ENCODE data around the gene NLRC5. TPM values are rescaled to one million over a fixed set of nuclear protein-coding genes. Genes with fewer than 3 reads are reported as not detected.

NLRC5 gene
- total and polyA plus RNA-seq, 4 donors, result 23.9 to 46.4 (median 31.1) TPM

- H3K4me3 ChIP-seq, result no peak overlapping the region
- no peak for ATAC-seq (ENCODE audit: insufficient read depth, low FRiP score)
- DNase-seq, result no peak
- 96% methylated on average over 5 of the region's 5 CpGs for WGBS, 2 donors
- H3K4me1 ChIP-seq (ENCODE audit: control insufficient read depth in 5 of 5, insufficient read depth in 5 of 5, low read length in 5 of 5), result peaks cover 0 to 19% (median 5%) of the 10 kb centered on the region in 5 donors
- no peaks in the 10 kb centered on the region for H3K9me3 ChIP-seq (ENCODE audit: control insufficient read depth in 4 of 4, insufficient read depth in 3 of 4, low read length in 3 of 4)
- no peak overlapping the region for H3K27ac ChIP-seq (ENCODE audit: low read depth in 1 of 2, low read length in 1 of 2)
- no peak overlapping the region for H3K9ac ChIP-seq (ENCODE audit: insufficient read depth in 1 of 2, low read length in 2 of 2)
- no peak for TF ChIP-seq CTCF (IDR thresholded peaks at IDR 0.05; ENCODE audit: control extremely low read depth, extremely low read depth)
- peaks cover 0 to 10% (median 2%) of the 10 kb centered on the region in 3 donors for H3K27me3 ChIP-seq (ENCODE audit: control insufficient read depth in 3 of 3, insufficient read depth in 3 of 3, low read length in 2 of 3)
- H3K36me3 ChIP-seq (ENCODE audit: control insufficient read depth in 4 of 4, insufficient read depth in 4 of 4, low read length in 4 of 4), result no peaks in the 10 kb centered on the region
These were observed 7.9 kb downstream of the NLRC5 start for GRCh38 chr16:56997264-56997663.

GRCh38 chr16:56997931-56998330 lies 8.6 kb downstream of the NLRC5 start:
- Histone ChIP-seq H3K27me3 (ENCODE audit: control insufficient read depth in 3 of 3, insufficient read depth in 3 of 3, low read length in 2 of 3) (peaks cover 0 to 10% (median 2%) of the 10 kb centered on the region in 3 donors), H3K27ac (ENCODE audit: low read depth in 1 of 2, low read length in 1 of 2) (no peak overlapping the region), H3K4me1 (ENCODE audit: control insufficient read depth in 5 of 5, insufficient read depth in 5 of 5, low read length in 5 of 5) (peaks cover 0 to 19% (median 5%) of the 10 kb centered on the region in 5 donors), H3K36me3 (ENCODE audit: control insufficient read depth in 4 of 4, insufficient read depth in 4 of 4, low read length in 4 of 4) (no peaks in the 10 kb centered on the region), H3K4me3 (no peak overlapping the region), H3K9ac (ENCODE audit: insufficient read depth in 1 of 2, low read length in 2 of 2) (no peak overlapping the region), H3K9me3 (ENCODE audit: control insufficient read depth in 4 of 4, insufficient read depth in 3 of 4, low read length in 3 of 4) (no peaks in the 10 kb centered on the region)
- ATAC-seq (ENCODE audit: insufficient read depth, low FRiP score) (no peak), DNase-seq (no peak)
- WGBS, 2 donors, result 76 to 78% methylated on average over 3 of the region's 3 CpGs
- TF ChIP-seq CTCF (IDR thresholded peaks at IDR 0.05; ENCODE audit: control extremely low read depth, extremely low read depth), result no peak

- WGBS, 2 donors, result 90 to 95% methylated on average over 3 of the region's 3 CpGs
- no peak overlapping the region for H3K4me3 ChIP-seq
- H3K27ac ChIP-seq (ENCODE audit: low read depth in 1 of 2, low read length in 1 of 2), result no peak overlapping the region
- H3K9me3 ChIP-seq (ENCODE audit: control insufficient read depth in 4 of 4, insufficient read depth in 3 of 4, low read length in 3 of 4), result no peaks in the 10 kb centered on the region
- H3K9ac ChIP-seq (ENCODE audit: insufficient read depth in 1 of 2, low read length in 2 of 2), result no peak overlapping the region
- no peak for TF ChIP-seq CTCF (IDR thresholded peaks at IDR 0.05; ENCODE audit: control extremely low read depth, extremely low read depth)
- no peaks in the 10 kb centered on the region for H3K36me3 ChIP-seq (ENCODE audit: control insufficient read depth in 4 of 4, insufficient read depth in 4 of 4, low read length in 4 of 4)
- peaks cover 0 to 20% (median 5%) of the 10 kb centered on the region in 5 donors for H3K4me1 ChIP-seq (ENCODE audit: control insufficient read depth in 5 of 5, insufficient read depth in 5 of 5, low read length in 5 of 5)
- DNase-seq (no peak), ATAC-seq (ENCODE audit: insufficient read depth, low FRiP score) (no peak)
- peaks cover 0 to 10% (median 2%) of the 10 kb centered on the region in 3 donors for H3K27me3 ChIP-seq (ENCODE audit: control insufficient read depth in 3 of 3, insufficient read depth in 3 of 3, low read length in 2 of 3)
These were observed 9.0 kb downstream of the NLRC5 start for GRCh38 chr16:56998352-56998751.

GRCh38 chr16:56998861-56999260 lies 9.5 kb downstream of the NLRC5 start:
- H3K4me1 ChIP-seq (ENCODE audit: control insufficient read depth in 5 of 5, insufficient read depth in 5 of 5, low read length in 5 of 5), result peaks cover 0 to 20% (median 5%) of the 10 kb centered on the region in 5 donors
- 81 to 93% methylated on average over 6 of the region's 6 CpGs for WGBS, 2 donors
- no peak for DNase-seq
- no peak overlapping the region for H3K9ac ChIP-seq (ENCODE audit: insufficient read depth in 1 of 2, low read length in 2 of 2)
- H3K27ac ChIP-seq (ENCODE audit: low read depth in 1 of 2, low read length in 1 of 2), result peak overlapping the region; percentile 58 to 77
- no peaks in the 10 kb centered on the region for H3K9me3 ChIP-seq (ENCODE audit: control insufficient read depth in 4 of 4, insufficient read depth in 3 of 4, low read length in 3 of 4)
- H3K36me3 ChIP-seq (ENCODE audit: control insufficient read depth in 4 of 4, insufficient read depth in 4 of 4, low read length in 4 of 4), result no peaks in the 10 kb centered on the region
- peaks cover 0 to 10% (median 2%) of the 10 kb centered on the region in 3 donors for H3K27me3 ChIP-seq (ENCODE audit: control insufficient read depth in 3 of 3, insufficient read depth in 3 of 3, low read length in 2 of 3)
- H3K4me3 ChIP-seq, result no peak overlapping the region
- no peak for ATAC-seq (ENCODE audit: insufficient read depth, low FRiP score)
- no peak for TF ChIP-seq CTCF (IDR thresholded peaks at IDR 0.05; ENCODE audit: control extremely low read depth, extremely low read depth)

Measured in lung (tissue), 12 donors.